Loucy (cell line): ENCODE results near the gene C22orf42.

Experiments used
- EZH2phosphoT487 ChIP-seq: fragments of 200-600 bp; IDR thresholded peaks from 2 replicates; pipeline ENCODE4 v1.6.1; 2018; ENCODE audit warnings: antibody characterized with exemption, mild to moderate bottlenecking, moderate library complexity, borderline replicate concordance
- TF ChIP-seq, protein P1 (sequence below): fragments of 200-600 bp; sonication (generic); conservative IDR thresholded peaks from 2 replicates; pipeline ENCODE4 v1.5.1; 2014; ENCODE audit warnings: mild to moderate bottlenecking, antibody characterized with exemption, low read length

DNA sequence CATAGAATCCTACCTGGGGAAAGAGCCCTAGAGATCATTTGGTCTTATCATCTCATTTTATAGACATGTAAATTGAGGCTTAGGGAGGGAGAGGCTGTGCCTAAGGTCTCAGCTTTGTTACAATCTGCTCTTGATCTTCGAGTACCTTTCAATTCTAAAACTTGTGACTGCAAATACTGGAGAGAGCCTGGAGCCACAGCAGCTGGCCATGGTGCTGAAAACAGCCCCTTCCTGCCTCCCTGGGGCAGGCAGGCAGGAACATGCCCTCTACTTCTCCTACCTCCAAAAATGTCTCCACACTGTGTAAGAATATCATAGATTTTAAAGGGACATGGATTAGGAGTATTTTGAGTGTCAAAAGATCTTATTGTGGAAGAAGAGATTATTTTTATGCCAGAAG is 52.2 kb downstream of the C22orf42 start:
- TF ChIP-seq, protein P1, sequence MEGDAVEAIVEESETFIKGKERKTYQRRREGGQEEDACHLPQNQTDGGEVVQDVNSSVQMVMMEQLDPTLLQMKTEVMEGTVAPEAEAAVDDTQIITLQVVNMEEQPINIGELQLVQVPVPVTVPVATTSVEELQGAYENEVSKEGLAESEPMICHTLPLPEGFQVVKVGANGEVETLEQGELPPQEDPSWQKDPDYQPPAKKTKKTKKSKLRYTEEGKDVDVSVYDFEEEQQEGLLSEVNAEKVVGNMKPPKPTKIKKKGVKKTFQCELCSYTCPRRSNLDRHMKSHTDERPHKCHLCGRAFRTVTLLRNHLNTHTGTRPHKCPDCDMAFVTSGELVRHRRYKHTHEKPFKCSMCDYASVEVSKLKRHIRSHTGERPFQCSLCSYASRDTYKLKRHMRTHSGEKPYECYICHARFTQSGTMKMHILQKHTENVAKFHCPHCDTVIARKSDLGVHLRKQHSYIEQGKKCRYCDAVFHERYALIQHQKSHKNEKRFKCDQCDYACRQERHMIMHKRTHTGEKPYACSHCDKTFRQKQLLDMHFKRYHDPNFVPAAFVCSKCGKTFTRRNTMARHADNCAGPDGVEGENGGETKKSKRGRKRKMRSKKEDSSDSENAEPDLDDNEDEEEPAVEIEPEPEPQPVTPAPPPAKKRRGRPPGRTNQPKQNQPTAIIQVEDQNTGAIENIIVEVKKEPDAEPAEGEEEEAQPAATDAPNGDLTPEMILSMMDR, result no peak
- TF ChIP-seq EZH2phosphoT487, result no peak
